ENCODE measurements around the gene IPO5. TPM values are rescaled to one million over a fixed set of nuclear protein-coding genes. Genes with fewer than 3 reads are reported as not detected.
A peak's percentile ranks its signal among the peaks of the same experiment; 100 is the strongest.

IPO5 gene
- total RNA-seq, 2 experiments from 2014 or later = 81.8 to 116 TPM

- Histone ChIP-seq H3K9me2 (ENCODE audit: insufficient read depth, low read length) (no peaks in the 10 kb centered on the region), H3K27ac (ENCODE audit: low read depth, low read length, poor library complexity, severe bottlenecking) (no peak overlapping the region), H3K4me3 (ENCODE audit: low read depth, low read length, poor library complexity, severe bottlenecking) (no peak overlapping the region), H3K9me3 (ENCODE audit: low read length) (no peaks in the 10 kb centered on the region), H2AFZ (ENCODE audit: low read length) (no peak overlapping the region), H4K20me1 (ENCODE audit: insufficient read depth, low read length) (no peaks in the 10 kb centered on the region), H3K79me2 (ENCODE audit: insufficient read depth, low read depth, low read length) (no peaks in the 10 kb centered on the region), H3K36me3 (ENCODE audit: insufficient read depth, low read length) (peaks cover 65% of the 10 kb centered on the region), H3K4me2 (ENCODE audit: low read length) (no peak overlapping the region), H3K4me1 (ENCODE audit: insufficient read depth, low read length, poor library complexity, severe bottlenecking) (no peaks in the 10 kb centered on the region)
- intact Hi-C loops (cut with micrococcal nuclease; ENCODE audit: unreplicated experiment) = loop anchor here (5.0 kb wide), 1 partner anchor 35 kb away; no protein-coding TSS in a partner anchor
- TF ChIP-seq EZH2phosphoT487 (IDR thresholded peaks at IDR 0.05; ENCODE audit: borderline replicate concordance, low read depth, low read length) (no peak), CTCF (conservative IDR thresholded peaks at IDR 0.05; ENCODE audit: low read length) (no peak)
- DNase-seq (ENCODE audit: low spot score) = no peak
- POLR2A ChIA-PET = interaction anchor here (0.8 kb wide), 1 partner anchor 22 kb away, joined by 3 read pairs; no protein-coding TSS in a partner anchor
- CTCF ChIA-PET (ENCODE audit: unreplicated experiment) = no interaction called here
- BruUV-seq (replicated peaks) = TSS peak; percentile 50
These were observed 68.7 kb downstream of the IPO5 start for GRCh38 chr13:98022210-98022609.

- Histone ChIP-seq H3K4me2 (ENCODE audit: low read length) (no peak overlapping the region), H3K9me3 (ENCODE audit: low read length) (no peaks in the 10 kb centered on the region), H4K20me1 (ENCODE audit: insufficient read depth, low read length) (no peaks in the 10 kb centered on the region), H3K36me3 (ENCODE audit: insufficient read depth, low read length) (peaks cover 33% of the 10 kb centered on the region), H3K79me2 (ENCODE audit: insufficient read depth, low read depth, low read length) (no peaks in the 10 kb centered on the region), H3K27ac (ENCODE audit: low read depth, low read length, poor library complexity, severe bottlenecking) (no peak overlapping the region), H3K9me2 (ENCODE audit: insufficient read depth, low read length) (no peaks in the 10 kb centered on the region), H3K4me1 (ENCODE audit: insufficient read depth, low read length, poor library complexity, severe bottlenecking) (no peaks in the 10 kb centered on the region), H3K4me3 (ENCODE audit: low read depth, low read length, poor library complexity, severe bottlenecking) (no peak overlapping the region), H2AFZ (ENCODE audit: low read length) (no peak overlapping the region)
- DNase-seq (ENCODE audit: low spot score) = no peak
- CTCF ChIA-PET (ENCODE audit: unreplicated experiment) = no interaction called here
- POLR2A ChIA-PET = interaction anchor here (0.5 to 1.3 kb wide), 2 partner anchors 10 to 1063 kb away, joined by 4 to 5 read pairs; no protein-coding TSS in a partner anchor
- TF ChIP-seq CTCF (conservative IDR thresholded peaks at IDR 0.05; ENCODE audit: low read length) (no peak), EZH2phosphoT487 (IDR thresholded peaks at IDR 0.05; ENCODE audit: borderline replicate concordance, low read depth, low read length) (no peak)
- no TSS peak for BruUV-seq (replicated peaks)
- intact Hi-C loops (cut with micrococcal nuclease; ENCODE audit: unreplicated experiment) = no loop called here
These were observed 72.1 kb downstream of the IPO5 start for GRCh38 chr13:98025480-98026025.

GRCh38 chr13:98026457-98026857, 73.0 kb downstream of the IPO5 start:
- no peaks in the 10 kb centered on the region for H3K79me2 ChIP-seq (ENCODE audit: insufficient read depth, low read depth, low read length)
- no peaks in the 10 kb centered on the region for H4K20me1 ChIP-seq (ENCODE audit: insufficient read depth, low read length)
- H3K36me3 ChIP-seq (ENCODE audit: insufficient read depth, low read length) = peaks cover 25% of the 10 kb centered on the region
- no peaks in the 10 kb centered on the region for H3K9me2 ChIP-seq (ENCODE audit: insufficient read depth, low read length)
- no peak overlapping the region for H2AFZ ChIP-seq (ENCODE audit: low read length)
- ChIA-PET CTCF (ENCODE audit: unreplicated experiment) (no interaction called here), POLR2A (no interaction called here)
- no peak overlapping the region for H3K4me3 ChIP-seq (ENCODE audit: low read depth, low read length, poor library complexity, severe bottlenecking)
- no TSS peak for BruUV-seq (replicated peaks)
- TF ChIP-seq EZH2phosphoT487 (IDR thresholded peaks at IDR 0.05; ENCODE audit: borderline replicate concordance, low read depth, low read length) (no peak), CTCF (conservative IDR thresholded peaks at IDR 0.05; ENCODE audit: low read length) (no peak)
- H3K4me1 ChIP-seq (ENCODE audit: insufficient read depth, low read length, poor library complexity, severe bottlenecking) = no peaks in the 10 kb centered on the region
- H3K4me2 ChIP-seq (ENCODE audit: low read length) = no peak overlapping the region
- no peaks in the 10 kb centered on the region for H3K9me3 ChIP-seq (ENCODE audit: low read length)
- DNase-seq (ENCODE audit: low spot score) = no peak
- intact Hi-C loops (cut with micrococcal nuclease; ENCODE audit: unreplicated experiment) = no loop called here
- H3K27ac ChIP-seq (ENCODE audit: low read depth, low read length, poor library complexity, severe bottlenecking) = no peak overlapping the region
